ENCODE measurements around the gene FRMD5. TPM values are rescaled to one million over a fixed set of nuclear protein-coding genes. Genes with fewer than 3 reads are reported as not detected.

Gene FRMD5
- total RNA-seq, 1 donor from 2014 or later, result 43.8 TPM

- Mint-ChIP-seq H3K27ac (ENCODE audit: unreplicated experiment) (peak overlapping the region; percentile 29), H3K4me3 (ENCODE audit: unreplicated experiment) (no peak overlapping the region), H3K36me3 (ENCODE audit: unreplicated experiment) (no peaks in the 10 kb centered on the region), H3K27me3 (ENCODE audit: unreplicated experiment) (peaks cover 2% of the 10 kb centered on the region), H3K4me1 (ENCODE audit: low read depth, unreplicated experiment) (peaks cover 9% of the 10 kb centered on the region), H3K9me3 (ENCODE audit: unreplicated experiment) (peaks cover 2% of the 10 kb centered on the region)
- DNase-seq, result no peak
- no peak for TF ChIP-seq CTCF (IDR thresholded peaks at IDR 0.05; ENCODE audit: partially characterized antibody, unreplicated experiment)
Observed at GRCh38 chr15:43998607-43999006, 196.5 kb downstream of the FRMD5 start.

GRCh38 chr15:43991206-43991605 lies 203.9 kb downstream of the FRMD5 start:
- H3K4me3 Mint-ChIP-seq (ENCODE audit: unreplicated experiment), result no peak overlapping the region

GRCh38 chr15:43989938-43990337 lies 205.1 kb downstream of the FRMD5 start:
- no peak overlapping the region for H3K27ac Mint-ChIP-seq (ENCODE audit: unreplicated experiment)
- no peak for DNase-seq
- H3K4me3 Mint-ChIP-seq (ENCODE audit: unreplicated experiment), result no peak overlapping the region
- H3K36me3 Mint-ChIP-seq (ENCODE audit: unreplicated experiment), result peaks cover 10% of the 10 kb centered on the region
- peaks cover 4% of the 10 kb centered on the region for H3K9me3 Mint-ChIP-seq (ENCODE audit: unreplicated experiment)
- H3K27me3 Mint-ChIP-seq (ENCODE audit: unreplicated experiment), result peaks cover 2% of the 10 kb centered on the region
- no peak for TF ChIP-seq CTCF (IDR thresholded peaks at IDR 0.05; ENCODE audit: partially characterized antibody, unreplicated experiment)
- peaks cover 14% of the 10 kb centered on the region for H3K4me1 Mint-ChIP-seq (ENCODE audit: low read depth, unreplicated experiment)

More at GRCh38 chr15:43991206-43991605, 203.9 kb downstream of the FRMD5 start:
- TF ChIP-seq CTCF (IDR thresholded peaks at IDR 0.05; ENCODE audit: partially characterized antibody, unreplicated experiment), result no peak
- Mint-ChIP-seq H3K27me3 (ENCODE audit: unreplicated experiment) (peaks cover 2% of the 10 kb centered on the region), H3K4me1 (ENCODE audit: low read depth, unreplicated experiment) (peaks cover 7% of the 10 kb centered on the region), H3K27ac (ENCODE audit: unreplicated experiment) (no peak overlapping the region), H3K9me3 (ENCODE audit: unreplicated experiment) (peaks cover 4% of the 10 kb centered on the region), H3K36me3 (ENCODE audit: unreplicated experiment) (peaks cover 10% of the 10 kb centered on the region)
- no peak for DNase-seq

- peaks cover 10% of the 10 kb centered on the region for H3K36me3 Mint-ChIP-seq (ENCODE audit: unreplicated experiment)
- TF ChIP-seq CTCF (IDR thresholded peaks at IDR 0.05; ENCODE audit: partially characterized antibody, unreplicated experiment), result no peak
- H3K27ac Mint-ChIP-seq (ENCODE audit: unreplicated experiment), result no peak overlapping the region
- H3K4me1 Mint-ChIP-seq (ENCODE audit: low read depth, unreplicated experiment), result peaks cover 14% of the 10 kb centered on the region
- H3K4me3 Mint-ChIP-seq (ENCODE audit: unreplicated experiment), result no peak overlapping the region
- H3K9me3 Mint-ChIP-seq (ENCODE audit: unreplicated experiment), result peaks cover 4% of the 10 kb centered on the region
- H3K27me3 Mint-ChIP-seq (ENCODE audit: unreplicated experiment), result peaks cover 2% of the 10 kb centered on the region
- DNase-seq, result no peak
Observed at GRCh38 chr15:43988900-43989299, 206.2 kb downstream of the FRMD5 start.

- peaks cover 16% of the 10 kb centered on the region for H3K4me1 Mint-ChIP-seq (ENCODE audit: low read depth, unreplicated experiment)
- no peak overlapping the region for H3K27ac Mint-ChIP-seq (ENCODE audit: unreplicated experiment)
- peaks cover 2% of the 10 kb centered on the region for H3K27me3 Mint-ChIP-seq (ENCODE audit: unreplicated experiment)
- no peak overlapping the region for H3K4me3 Mint-ChIP-seq (ENCODE audit: unreplicated experiment)
- peaks cover 10% of the 10 kb centered on the region for H3K36me3 Mint-ChIP-seq (ENCODE audit: unreplicated experiment)
- DNase-seq, result no peak
- peaks cover 6% of the 10 kb centered on the region for H3K9me3 Mint-ChIP-seq (ENCODE audit: unreplicated experiment)
- TF ChIP-seq CTCF (IDR thresholded peaks at IDR 0.05; ENCODE audit: partially characterized antibody, unreplicated experiment), result no peak
Observed at GRCh38 chr15:43987924-43988323, 207.1 kb downstream of the FRMD5 start.

Data from glutamatergic neuron (in vitro differentiated cells).